ENCODE measurements around the gene ZDHHC21.

DNA sequence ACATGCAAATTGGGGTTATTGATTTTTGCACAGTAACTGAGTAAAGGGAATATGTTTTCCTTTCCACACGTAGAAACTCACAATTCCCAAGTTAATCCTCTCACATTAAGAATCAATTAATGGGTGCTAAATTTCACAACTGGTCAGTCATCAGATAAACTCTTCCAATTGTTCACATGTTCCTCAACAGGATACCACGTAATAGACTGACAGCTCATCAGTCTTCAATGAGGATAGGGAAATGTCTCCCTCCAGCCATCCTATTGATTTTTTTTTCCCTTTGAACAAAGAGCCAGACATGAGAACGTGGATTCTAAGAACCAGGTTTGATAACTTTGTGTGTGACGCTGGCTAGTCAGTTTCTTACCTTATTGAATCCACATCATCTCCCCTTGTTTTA lies 30.1 kb upstream of the ZDHHC21 start:
- TF ChIP-seq CTCF (conservative IDR thresholded peaks at IDR 0.05 in 1 of 2, IDR thresholded peaks at IDR 0.05 in 1 of 2; ENCODE audit: extremely low read depth in 1 of 2, insufficient read depth in 1 of 2, low read depth in 1 of 2, low read length in 2 of 2) (no peak), EZH2 (IDR thresholded peaks at IDR 0.05; ENCODE audit: borderline replicate concordance, low read length) (no peak)

Measured in mammary epithelial cell (primary cell).